Stimulated activated CD8-positive, alpha-beta memory T cell treated with anti-CD3 and anti-CD28 coated beads, Interleukin-15, amount 100 ng/mL, for 24 hours (primary cell): ENCODE data around the gene SALL1.

ENCODE experiments used
- DNase-seq: peaks from one replicate; pipeline ENCODE4 v3.0.0-alpha.2; 2020; ENCODE audit warnings: low read depth

Gene SALL1

GRCh38 chr16:51141106-51141505, 10.0 kb downstream of the SALL1 start:
- DNase-seq = no peak

- no peak for DNase-seq
Observed at GRCh38 chr16:51140112-51140511, 11.0 kb downstream of the SALL1 start.

- no peak for DNase-seq
Observed at GRCh38 chr16:51139568-51139967, 11.5 kb downstream of the SALL1 start.

GRCh38 chr16:51138178-51138577, 12.9 kb downstream of the SALL1 start:
- no peak for DNase-seq

- no peak for DNase-seq
Observed at GRCh38 chr16:51137097-51137496, 14.0 kb downstream of the SALL1 start.

GRCh38 chr16:51134876-51135275, 16.2 kb downstream of the SALL1 start:
- no peak for DNase-seq

DNA sequence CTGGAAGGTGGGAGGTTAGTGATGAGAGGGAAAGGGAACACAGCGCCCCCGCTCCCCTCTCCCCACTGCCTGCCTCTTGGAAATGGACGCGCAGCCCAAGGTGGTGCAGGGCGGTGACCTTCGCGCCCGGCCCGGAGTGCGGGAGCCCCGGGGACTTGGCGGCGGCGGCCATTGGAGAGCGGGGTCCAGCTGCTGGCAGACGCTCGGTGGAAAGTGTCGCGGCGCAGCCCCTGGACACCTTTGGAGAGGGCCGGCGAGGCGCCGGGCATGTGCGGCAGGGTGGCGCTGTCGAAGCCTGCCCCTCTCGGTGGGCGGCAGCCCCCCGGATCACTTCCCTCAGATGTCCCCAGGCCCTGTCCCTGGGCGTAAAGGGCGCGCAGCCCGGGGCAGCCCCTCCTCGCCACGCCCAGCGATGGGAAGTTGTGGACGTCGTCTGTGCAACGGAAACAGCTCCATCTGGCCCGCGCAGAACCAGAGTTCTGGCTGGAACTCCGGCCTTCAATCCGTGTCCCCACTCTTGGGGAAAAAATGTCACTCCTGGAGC, 16.7 kb downstream of the SALL1 start:
- DNase-seq = no peak

DNA sequence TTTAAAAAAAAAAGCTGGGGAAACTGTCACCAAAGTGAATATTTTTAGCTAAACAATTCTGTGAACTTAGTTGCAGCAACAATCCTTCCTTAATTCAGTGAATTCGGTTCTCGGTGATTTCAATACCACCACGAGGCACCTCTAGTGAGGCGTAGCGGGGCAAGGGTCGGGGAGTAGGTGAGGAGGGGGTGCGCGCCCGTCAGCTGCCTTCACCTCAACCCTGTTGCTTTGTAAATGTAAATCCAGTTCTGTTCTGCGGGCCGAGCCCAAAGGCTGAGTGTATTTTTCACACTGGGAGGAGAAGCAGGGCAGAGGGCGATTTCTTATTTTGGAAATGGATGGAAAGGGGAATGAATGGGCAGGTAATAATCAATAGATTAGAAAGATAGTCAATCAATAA, 17.4 kb downstream of the SALL1 start:
- DNase-seq = no peak

DNA sequence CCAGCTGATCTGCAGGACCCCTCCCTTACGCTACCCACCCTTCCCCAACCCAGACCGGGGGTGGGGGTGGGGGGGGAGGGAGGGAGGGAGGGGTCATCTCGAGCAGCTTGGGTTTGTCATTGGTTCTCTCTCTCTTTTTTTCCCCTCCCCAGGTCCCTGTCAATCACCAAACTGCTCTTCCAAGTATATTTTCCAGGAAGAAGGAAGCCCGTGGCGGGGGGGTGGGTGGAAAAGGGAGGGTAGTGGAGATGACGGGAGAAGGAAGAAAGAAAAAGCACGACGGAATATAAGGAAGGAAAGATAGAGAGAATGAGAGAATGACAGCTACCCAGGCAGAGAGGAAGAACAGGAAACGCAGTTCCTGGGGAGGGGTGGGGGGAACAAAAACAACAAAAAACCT, 17.9 kb downstream of the SALL1 start:
- DNase-seq = no peak

DNA sequence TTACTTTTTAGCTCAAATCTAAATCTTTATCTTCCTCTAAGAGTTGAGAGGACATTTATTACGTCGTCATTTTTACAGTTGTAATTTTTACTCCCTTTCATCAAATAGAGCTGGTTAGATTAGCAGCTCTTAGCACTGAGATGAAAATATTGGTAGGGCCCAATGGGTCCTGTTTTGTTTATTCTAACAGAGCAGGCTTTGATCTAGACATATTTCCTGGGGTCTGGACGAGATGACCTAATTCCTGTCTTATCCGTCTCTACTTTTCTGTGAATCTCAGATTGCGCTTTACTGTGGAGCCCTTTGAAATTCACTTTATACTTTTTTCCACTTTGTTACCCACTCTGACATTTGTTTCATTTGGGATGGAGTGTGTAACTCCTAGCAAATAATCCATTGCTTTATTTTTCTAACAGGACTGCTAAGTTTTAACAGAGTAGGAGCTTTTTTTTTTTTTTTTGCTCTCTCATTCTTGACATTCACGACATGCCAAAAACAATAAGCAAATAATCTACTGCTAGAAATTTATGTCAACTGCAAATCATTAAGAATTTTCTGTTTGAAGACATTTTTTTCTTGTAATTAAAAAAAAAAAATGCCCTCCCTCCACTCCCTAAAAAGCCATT, 18.5 kb downstream of the SALL1 start:
- no peak for DNase-seq

GRCh38 chr16:51131619-51132018, 19.5 kb downstream of the SALL1 start:
- no peak for DNase-seq

GRCh38 chr16:51129105-51129504, 22.0 kb downstream of the SALL1 start:
- DNase-seq = no peak

- no peak for DNase-seq
Observed at GRCh38 chr16:51125992-51126391, 25.1 kb downstream of the SALL1 start.

GRCh38 chr16:51124896-51125295, 26.2 kb downstream of the SALL1 start:
- no peak for DNase-seq

- DNase-seq = no peak
Observed at GRCh38 chr16:51121850-51122249, 29.2 kb downstream of the SALL1 start.

- no peak for DNase-seq
Observed at GRCh38 chr16:51120730-51121347, 30.2 kb downstream of the SALL1 start.

GRCh38 chr16:51119973-51120729, 30.9 kb downstream of the SALL1 start:
- no peak for DNase-seq

DNA sequence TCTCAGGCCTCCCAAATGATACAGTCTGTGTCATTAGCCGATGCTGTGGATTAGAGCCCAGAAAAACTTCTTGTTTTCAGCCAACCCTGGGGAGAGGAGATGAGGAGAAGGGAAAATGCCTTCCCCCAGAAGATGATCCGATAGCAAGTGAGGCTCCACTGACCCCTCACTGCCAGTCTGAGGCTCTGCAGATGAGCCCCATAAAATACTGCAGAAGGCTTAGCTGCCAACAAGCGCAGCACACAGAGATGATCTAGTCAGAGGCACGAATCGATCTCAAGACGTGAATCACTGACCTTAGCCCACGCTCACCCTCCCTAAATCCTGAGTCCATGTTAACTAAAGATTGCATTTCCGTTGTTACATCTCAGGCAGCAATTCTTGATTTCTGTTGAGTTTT, 31.5 kb downstream of the SALL1 start:
- DNase-seq = no peak

GRCh38 chr16:51116353-51116752, 34.7 kb downstream of the SALL1 start:
- DNase-seq = no peak

DNA sequence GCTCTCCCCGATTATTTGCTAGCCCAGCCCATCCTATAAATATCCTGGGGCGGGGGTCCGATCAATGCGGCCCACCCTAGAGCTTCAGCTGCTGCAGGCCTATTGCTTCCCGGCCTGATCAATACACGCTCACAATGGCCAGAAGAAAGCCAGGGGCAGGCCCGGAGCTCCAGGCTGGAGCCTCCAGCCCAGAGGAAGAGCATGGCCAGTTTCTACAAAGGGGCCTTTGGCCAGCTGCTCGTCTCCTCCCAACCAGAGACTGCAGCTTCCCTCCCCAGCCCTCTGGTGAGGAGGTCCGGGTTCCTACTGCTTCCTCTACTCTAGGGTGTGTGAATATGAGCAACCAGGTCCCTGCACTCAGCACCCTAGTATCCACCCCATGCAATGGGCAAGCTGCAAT, 36.7 kb downstream of the SALL1 start:
- no peak for DNase-seq

GRCh38 chr16:51113236-51114125, 37.6 kb downstream of the SALL1 start:
- no peak for DNase-seq

- no peak for DNase-seq
Observed at GRCh38 chr16:51112323-51112722, 38.7 kb downstream of the SALL1 start.
